Panc1 (cell line): ENCODE results near the gene SSBP2. TPM values are rescaled to one million over a fixed set of nuclear protein-coding genes. Genes with fewer than 3 reads are reported as not detected.

ENCODE experiments used
- ATAC-seq: fragments of 200-7000 bp; cut with Tn5 transposase; 2 replicates; pipeline ENCODE4 v1.9.1; 2020; ENCODE audit warnings: mild to moderate bottlenecking, moderate library complexity
- BruUV-seq: library from RNA; stranded (reverse); fragments of 400-500 nt; replicated peaks from 2 replicates; lab custom pipeline; 2021; lab: Mats Ljungman, UMichigan
- CTCF ChIA-PET: fragments of 300-600 bp; sonication (Branson Sonifier 250); formaldehyde crosslinking; loops from one replicate; lab custom pipeline; 2022; ENCODE audit warnings: antibody characterized with exemption; lab: Charles Lee
- POLR2A ChIA-PET: fragments of 300-600 bp; sonication (Branson Sonifier 250); formaldehyde crosslinking; loops from one replicate; lab custom pipeline; 2022; ENCODE audit warnings: antibody characterized with exemption; lab: Charles Lee
- DNase-seq: peaks from one replicate; pipeline ENCODE4 v3.0.0-alpha.2; 2010; ENCODE audit warnings: low read depth, low spot score
- H3K27ac ChIP-seq: 2 replicates; pipeline ENCODE4 v1.5.1; 2011; ENCODE audit warnings: mild to moderate bottlenecking, low read length, inconsistent platforms
- H3K27me3 ChIP-seq: fragments of 200-500 bp; sonication (Bioruptor generic); 2 replicates; pipeline ENCODE4 v1.6.0; 2014; ENCODE audit warnings: low read length, inconsistent platforms; ENCODE audit not compliant: control insufficient read depth, insufficient read depth
- H3K36me3 ChIP-seq: fragments of 200-500 bp; sonication (Bioruptor generic); 2 replicates; pipeline ENCODE4 v1.5.1; 2014; ENCODE audit warnings: inconsistent platforms, mild to moderate bottlenecking, low read length, moderate library complexity; ENCODE audit not compliant: control insufficient read depth, insufficient read depth
- H3K4me1 ChIP-seq: 2 replicates; pipeline ENCODE4 v1.5.1; 2011; ENCODE audit warnings: inconsistent platforms, mild to moderate bottlenecking, low read length, moderate library complexity; ENCODE audit not compliant: control insufficient read depth, insufficient read depth
- H3K4me3 ChIP-seq, 2 experiments: 2 replicates each; pipeline ENCODE4 v1.5.1; 2011 to 2012; ENCODE audit warnings: low read depth in 2 of 2, low read length in 2 of 2, mild to moderate bottlenecking in 2 of 2, inconsistent platforms in 1 of 2, moderate library complexity in 1 of 2
- H3K9me3 ChIP-seq: fragments of 200-500 bp; sonication (Bioruptor generic); 2 replicates; pipeline ENCODE4 v1.5.1; 2014; ENCODE audit warnings: low read depth, mild to moderate bottlenecking, inconsistent platforms, low read length, moderate library complexity; ENCODE audit not compliant: control insufficient read depth, insufficient read depth
- CTCF ChIP-seq: fragments of 450-650 bp; IDR thresholded peaks from 2 replicates; pipeline ENCODE4 v1.5.1; 2017; ENCODE audit warnings: mild to moderate bottlenecking
- POLR2AphosphoS5 ChIP-seq: IDR thresholded peaks from 2 replicates; pipeline ENCODE4 v1.6.1; 2012; ENCODE audit warnings: mild to moderate bottlenecking, low read depth, low read length, moderate library complexity
- REST ChIP-seq, 2 experiments: IDR thresholded peaks; 2 replicates each; pipeline ENCODE4 v1.6.1; 2011 to 2012; ENCODE audit warnings: low read depth in 2 of 2, control low read depth in 1 of 2, low read length in 1 of 2, mild to moderate bottlenecking in 1 of 2, moderate library complexity in 1 of 2; ENCODE audit not compliant: insufficient read depth in 1 of 2
- SIN3A ChIP-seq: IDR thresholded peaks from 2 replicates; pipeline ENCODE4 v1.6.1; 2012; ENCODE audit warnings: low read depth, mild to moderate bottlenecking, low read length, moderate library complexity, borderline replicate concordance; ENCODE audit not compliant: insufficient read depth
- TCF7L2 ChIP-seq: IDR thresholded peaks from 2 replicates; pipeline ENCODE4 v1.6.1; 2011; ENCODE audit warnings: mild to moderate bottlenecking, low read depth, low read length, inconsistent platforms
- in situ Hi-C: cut with HindIII; loops from 2 replicates; pipeline ENCODE4 v1.10.0; 2016; ENCODE audit warnings: low sequenced_read_pairs, low pct_unique_long_range_greater_than_20kb
- intact Hi-C: fragments of 100-400 bp; cut with micrococcal nuclease; formaldehyde crosslinking; loops from one replicate; pipeline ENCODE4 v1.10.0; 2022; ENCODE audit not compliant: unreplicated experiment
- total RNA-seq: library from RNA; stranded (reverse); gene quantifications from one replicate; pipeline ENCODE4 v1.2.1, GENCODE V29; 2021; ENCODE audit not compliant: unreplicated experiment

Gene SSBP2
- total RNA-seq, 1 experiment from 2014 or later = 16.3 TPM

GRCh38 chr5:81450940-81451339 lies 300.0 kb downstream of the SSBP2 start:
- TF ChIP-seq POLR2AphosphoS5 = no peak
- no peak for TF ChIP-seq REST (IDR thresholded peaks at IDR 0.05; ENCODE audit: insufficient read depth in 1 of 2, low read depth in 2 of 2, low read length in 1 of 2)
- no peak for TF ChIP-seq CTCF
- no peak for TF ChIP-seq TCF7L2
- TF ChIP-seq SIN3A = no peak
- in situ Hi-C loops (no loop called here), intact Hi-C loops (no loop called here)
- ATAC-seq (peak; percentile 75), DNase-seq (peak; percentile 59)
- ChIA-PET POLR2A (interaction anchor here (0.7 kb wide), 1 partner anchor 339 kb away, joined by 4 read pairs; no protein-coding TSS in a partner anchor), CTCF (interaction anchor here (0.7 kb wide), 1 partner anchor 17 kb away, joined by 4 read pairs; no protein-coding TSS in a partner anchor)
- no peaks in the 10 kb centered on the region for H3K36me3 ChIP-seq
- H3K27me3 ChIP-seq = no peaks in the 10 kb centered on the region
- H3K4me1 ChIP-seq = 0 out of 2 replicates have a peak, but pooled peaks cover 2% of the 10 kb centered on the region
- no peak overlapping the region for H3K4me3 ChIP-seq
- no peaks in the 10 kb centered on the region; the same call in 1 of the 2 replicates for H3K9me3 ChIP-seq
- no peak overlapping the region for H3K27ac ChIP-seq
- BruUV-seq = no TSS peak

GRCh38 chr5:81435023-81435422 lies 315.9 kb downstream of the SSBP2 start:
- ChIA-PET POLR2A (no interaction called here), CTCF (interaction anchor here (0.7 kb wide), 2 partner anchors 238 to 338 kb away, joined by 6 to 15 read pairs; no protein-coding TSS in a partner anchor)
- H3K4me1 ChIP-seq = no peaks in the 10 kb centered on the region
- H3K36me3 ChIP-seq = no peaks in the 10 kb centered on the region
- intact Hi-C loops = no loop called here
- no TSS peak for BruUV-seq
- no peak overlapping the region for H3K4me3 ChIP-seq
- H3K27me3 ChIP-seq = no peaks in the 10 kb centered on the region
- no peaks in the 10 kb centered on the region for H3K9me3 ChIP-seq
- DNase-seq (no peak), ATAC-seq (no peak)
- TF ChIP-seq TCF7L2 (no peak), POLR2AphosphoS5 (no peak), REST (IDR thresholded peaks at IDR 0.05; ENCODE audit: insufficient read depth in 1 of 2, low read depth in 2 of 2, low read length in 1 of 2) (no peak), SIN3A (no peak), CTCF (no peak)
- H3K27ac ChIP-seq = no peak overlapping the region
- in situ Hi-C loops = no loop called here
